GM12874 (cell line): ENCODE measurements around the gene PSME3.

Experiments used
- TF ChIP-seq, protein P1 (sequence below): IDR thresholded peaks from 2 replicates; pipeline ENCODE4 v1.5.1; 2011; ENCODE audit warnings: low read depth, mild to moderate bottlenecking, control low read depth, low read length, moderate library complexity; ENCODE audit not compliant: insufficient read depth

The PSME3 gene

DNA sequence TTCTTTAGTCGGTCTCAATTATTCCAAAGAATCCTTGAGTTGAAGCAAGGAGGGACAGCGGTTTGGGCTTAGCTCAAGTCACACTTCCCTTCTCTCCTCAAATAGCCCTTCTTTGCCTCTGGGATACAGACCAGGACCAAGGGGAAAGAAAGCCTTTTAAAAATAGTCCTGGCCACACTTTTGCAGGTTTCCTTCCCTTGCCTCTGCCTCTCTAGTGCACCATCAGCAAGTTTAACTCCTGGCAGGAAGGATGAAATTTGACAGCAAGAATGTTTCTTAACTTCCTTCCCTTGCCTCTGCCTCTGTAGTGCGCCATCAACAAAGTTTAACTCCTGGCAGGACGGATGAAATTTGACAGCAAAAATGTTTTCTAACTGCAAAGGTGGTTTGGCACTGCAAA, 60.2 kb downstream of the PSME3 start:
- TF ChIP-seq, protein P1, sequence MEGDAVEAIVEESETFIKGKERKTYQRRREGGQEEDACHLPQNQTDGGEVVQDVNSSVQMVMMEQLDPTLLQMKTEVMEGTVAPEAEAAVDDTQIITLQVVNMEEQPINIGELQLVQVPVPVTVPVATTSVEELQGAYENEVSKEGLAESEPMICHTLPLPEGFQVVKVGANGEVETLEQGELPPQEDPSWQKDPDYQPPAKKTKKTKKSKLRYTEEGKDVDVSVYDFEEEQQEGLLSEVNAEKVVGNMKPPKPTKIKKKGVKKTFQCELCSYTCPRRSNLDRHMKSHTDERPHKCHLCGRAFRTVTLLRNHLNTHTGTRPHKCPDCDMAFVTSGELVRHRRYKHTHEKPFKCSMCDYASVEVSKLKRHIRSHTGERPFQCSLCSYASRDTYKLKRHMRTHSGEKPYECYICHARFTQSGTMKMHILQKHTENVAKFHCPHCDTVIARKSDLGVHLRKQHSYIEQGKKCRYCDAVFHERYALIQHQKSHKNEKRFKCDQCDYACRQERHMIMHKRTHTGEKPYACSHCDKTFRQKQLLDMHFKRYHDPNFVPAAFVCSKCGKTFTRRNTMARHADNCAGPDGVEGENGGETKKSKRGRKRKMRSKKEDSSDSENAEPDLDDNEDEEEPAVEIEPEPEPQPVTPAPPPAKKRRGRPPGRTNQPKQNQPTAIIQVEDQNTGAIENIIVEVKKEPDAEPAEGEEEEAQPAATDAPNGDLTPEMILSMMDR: no peak
